HEK293T (cell line): Measurements from ENCODE around the gene STRN3.
"Not testable (repeated sequence)": the region's sequence is repeated elsewhere in the genome, so short reads cannot be mapped to it uniquely, and the experiment has no call there.

Experiments
- BHLHE40 ChIP-seq: fragments of 450-650 bp; IDR thresholded peaks from 2 replicates; pipeline ENCODE4 v1.6.1; 2016; ENCODE audit warnings: mild to moderate bottlenecking, moderate library complexity, borderline replicate concordance
- ELF4 ChIP-seq: fragments of 450-650 bp; IDR thresholded peaks from 2 replicates; pipeline ENCODE4 v1.6.1; 2017; ENCODE audit warnings: antibody characterized with exemption
- FOXA1 ChIP-seq: fragments of 450-650 bp; IDR thresholded peaks from 2 replicates; pipeline ENCODE4 v1.6.1; 2016; ENCODE audit warnings: mild to moderate bottlenecking
- FOXM1 ChIP-seq: fragments of 450-650 bp; IDR thresholded peaks from 2 replicates; pipeline ENCODE4 v1.6.1; 2017; ENCODE audit warnings: mild to moderate bottlenecking, borderline replicate concordance
- HDGF ChIP-seq: fragments of 450-650 bp; IDR thresholded peaks from 2 replicates; pipeline ENCODE4 v1.6.1; 2017; ENCODE audit warnings: antibody characterized with exemption, borderline replicate concordance
- L3MBTL2 ChIP-seq: fragments of 450-650 bp; conservative IDR thresholded peaks from 2 replicates; pipeline ENCODE4 v1.6.1; 2016; ENCODE audit warnings: mild to moderate bottlenecking
- NFRKB ChIP-seq: fragments of 450-650 bp; IDR thresholded peaks from 2 replicates; pipeline ENCODE4 v1.6.1; 2016; ENCODE audit warnings: mild to moderate bottlenecking, moderate library complexity
- SP1 ChIP-seq: fragments of 450-650 bp; IDR thresholded peaks from 2 replicates; pipeline ENCODE4 v1.6.1; 2017
- SUZ12 ChIP-seq: fragments of 450-650 bp; IDR thresholded peaks from 2 replicates; pipeline ENCODE4 v1.6.1; 2016; ENCODE audit warnings: mild to moderate bottlenecking
- ZNF384 ChIP-seq: fragments of 450-650 bp; IDR thresholded peaks from 2 replicates; pipeline ENCODE4 v1.6.1; 2016

GRCh38 chr14:30972036-30972732, 54.0 kb downstream of the STRN3 start:
- TF ChIP-seq FOXM1, FOXA1, HDGF, SP1, SUZ12, BHLHE40, L3MBTL2, ZNF384, NFRKB, ELF4: not testable (repeated sequence)
